Measurements from ENCODE around the gene BIK. TPM values are rescaled to one million over a fixed set of nuclear protein-coding genes. Genes with fewer than 3 reads are reported as not detected.
"Not testable (repeated sequence)": the region's sequence is repeated elsewhere in the genome, so short reads cannot be mapped to it uniquely, and the experiment has no call there.

BIK gene
- total RNA-seq, 1 donor from 2014 or later: 5.4 TPM

DNA sequence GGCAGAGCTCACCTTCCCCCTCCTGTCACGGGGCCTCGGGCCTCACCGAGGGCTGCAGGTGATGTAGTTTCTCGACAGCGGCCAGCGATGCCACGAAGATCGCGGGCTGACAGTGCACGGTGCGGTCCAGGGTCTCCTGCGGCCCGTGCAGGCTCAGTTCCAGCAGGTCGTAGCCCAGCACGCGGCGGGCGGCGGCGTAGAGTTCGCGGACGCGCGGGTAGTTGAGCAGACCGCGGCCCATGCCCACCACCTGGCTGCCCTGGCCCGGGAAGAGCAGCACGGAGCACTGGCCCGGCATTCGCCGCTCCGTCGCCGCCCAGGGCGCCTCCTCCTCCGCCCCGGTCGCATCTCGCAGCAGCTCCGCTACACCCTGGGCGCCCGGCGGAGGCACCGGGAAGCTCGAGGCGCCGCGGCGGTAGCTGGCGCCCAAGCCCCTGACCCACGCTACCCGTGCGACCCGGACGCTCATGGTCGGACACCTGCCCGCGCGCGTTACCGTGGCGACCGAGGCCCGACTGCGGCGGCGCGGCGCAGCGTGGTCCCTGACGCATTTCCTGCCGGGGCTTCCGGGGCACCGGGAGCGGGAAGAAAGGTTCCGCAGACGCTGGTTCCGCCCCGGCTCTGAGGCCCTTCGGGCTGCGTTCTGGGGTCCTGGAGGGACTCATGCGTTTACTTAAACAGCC lies 32.5 kb downstream of the BIK start, which contains the start of gene MCAT:
Gene MCAT, minus strand, starts transcription at position 519 of the 683 bp plus-strand sequence. Its CDS starts 50 bp downstream, at position 469.
- Mint-ChIP-seq H3K9me3 (no peaks in the 10 kb centered on the region), H3K4me3 (peak within 1 kb of the TSS; percentile 91), H3K27ac (peak within 1 kb of the TSS; percentile 86), H3K27me3 (peaks cover 2% of the 10 kb centered on the region), H3K36me3 (peaks cover 10% of the 10 kb centered on the region), H3K4me1 (ENCODE audit: unreplicated experiment) (peaks cover 14% of the 10 kb centered on the region)
- TF ChIP-seq, protein P1, sequence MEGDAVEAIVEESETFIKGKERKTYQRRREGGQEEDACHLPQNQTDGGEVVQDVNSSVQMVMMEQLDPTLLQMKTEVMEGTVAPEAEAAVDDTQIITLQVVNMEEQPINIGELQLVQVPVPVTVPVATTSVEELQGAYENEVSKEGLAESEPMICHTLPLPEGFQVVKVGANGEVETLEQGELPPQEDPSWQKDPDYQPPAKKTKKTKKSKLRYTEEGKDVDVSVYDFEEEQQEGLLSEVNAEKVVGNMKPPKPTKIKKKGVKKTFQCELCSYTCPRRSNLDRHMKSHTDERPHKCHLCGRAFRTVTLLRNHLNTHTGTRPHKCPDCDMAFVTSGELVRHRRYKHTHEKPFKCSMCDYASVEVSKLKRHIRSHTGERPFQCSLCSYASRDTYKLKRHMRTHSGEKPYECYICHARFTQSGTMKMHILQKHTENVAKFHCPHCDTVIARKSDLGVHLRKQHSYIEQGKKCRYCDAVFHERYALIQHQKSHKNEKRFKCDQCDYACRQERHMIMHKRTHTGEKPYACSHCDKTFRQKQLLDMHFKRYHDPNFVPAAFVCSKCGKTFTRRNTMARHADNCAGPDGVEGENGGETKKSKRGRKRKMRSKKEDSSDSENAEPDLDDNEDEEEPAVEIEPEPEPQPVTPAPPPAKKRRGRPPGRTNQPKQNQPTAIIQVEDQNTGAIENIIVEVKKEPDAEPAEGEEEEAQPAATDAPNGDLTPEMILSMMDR (conservative IDR thresholded peaks at IDR 0.05): no peak
- peak; percentile 83 for DNase-seq (ENCODE audit: extremely low spot score, unreplicated experiment)

DNA sequence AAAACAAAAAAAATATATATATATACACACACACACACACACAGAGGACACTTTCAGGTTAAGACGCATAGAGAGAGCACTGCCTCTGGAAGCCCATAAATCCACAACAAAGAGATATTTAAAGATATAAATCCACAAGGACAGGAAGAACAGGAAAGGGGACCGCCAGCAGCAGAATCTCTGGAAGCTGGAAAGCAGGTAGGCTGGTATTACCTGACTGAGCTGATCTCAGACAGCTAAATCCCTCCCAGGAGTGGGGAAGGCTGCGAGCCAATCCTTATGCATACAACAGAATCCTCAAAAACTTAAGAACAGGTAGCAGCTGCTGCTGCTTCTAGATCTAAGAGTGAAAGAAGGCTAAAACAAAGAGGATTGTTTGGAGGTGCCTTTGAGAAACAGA lies 34.4 kb downstream of the BIK start:
- H3K4me3 Mint-ChIP-seq: peak overlapping the region; percentile 82
- peaks cover 2% of the 10 kb centered on the region for H3K27me3 Mint-ChIP-seq
- no peaks in the 10 kb centered on the region for H3K9me3 Mint-ChIP-seq
- TF ChIP-seq, protein P1 (conservative IDR thresholded peaks at IDR 0.05): no peak
- peaks cover 14% of the 10 kb centered on the region for H3K4me1 Mint-ChIP-seq (ENCODE audit: unreplicated experiment)
- DNase-seq (ENCODE audit: extremely low spot score, unreplicated experiment): no peak
- peaks cover 7% of the 10 kb centered on the region for H3K36me3 Mint-ChIP-seq
- H3K27ac Mint-ChIP-seq: peak overlapping the region; percentile 84

DNA sequence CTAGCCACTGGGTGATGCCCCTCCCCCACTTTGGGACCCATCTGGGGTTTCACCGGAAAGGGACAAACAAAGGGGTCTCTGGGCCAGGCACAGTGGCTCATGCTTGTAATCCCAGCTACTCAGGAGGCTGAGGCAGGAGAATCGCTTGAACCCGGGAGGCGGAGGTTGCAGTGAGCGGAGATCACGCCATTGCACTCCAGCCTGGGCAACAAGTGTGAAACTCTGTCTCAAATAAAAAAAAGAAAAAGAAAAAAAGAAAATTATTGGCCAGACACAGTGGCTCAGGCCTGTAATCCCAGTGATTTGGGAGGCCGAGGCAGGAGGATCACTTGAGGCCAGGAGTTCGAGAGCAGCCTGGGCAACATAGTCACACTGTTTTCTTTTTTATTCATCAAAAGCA lies 34.8 kb downstream of the BIK start:
- not testable (repeated sequence) for H3K27me3 Mint-ChIP-seq; H3K4me3 Mint-ChIP-seq; H3K36me3 Mint-ChIP-seq; DNase-seq (ENCODE audit: extremely low spot score, unreplicated experiment); H3K9me3 Mint-ChIP-seq
- Mint-ChIP-seq H3K4me1 (ENCODE audit: unreplicated experiment) (peaks cover 14% of the 10 kb centered on the region), H3K27ac (peak overlapping the region; percentile 84)

DNA sequence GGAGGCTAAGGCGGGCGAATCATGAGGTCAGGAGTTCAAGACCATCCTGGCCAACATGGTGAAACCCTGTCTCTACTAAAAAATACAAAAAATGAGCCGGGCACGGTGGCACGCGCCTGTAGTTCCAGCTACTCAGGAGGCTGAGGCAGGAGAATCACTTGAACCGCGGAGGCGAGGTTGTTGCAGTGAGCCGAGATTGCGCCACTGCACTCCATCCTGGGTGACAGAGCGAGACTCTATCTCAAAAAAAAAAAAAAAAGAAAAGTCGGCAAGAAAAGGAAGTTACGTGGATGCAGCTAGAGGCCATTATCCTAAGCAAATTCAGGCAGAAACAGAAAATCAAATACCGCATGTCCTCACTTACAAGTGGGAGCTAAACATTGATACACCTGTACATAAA lies 35.8 kb downstream of the BIK start:
- H3K27me3 Mint-ChIP-seq, H3K36me3 Mint-ChIP-seq, H3K4me3 Mint-ChIP-seq: not testable (repeated sequence)

DNA sequence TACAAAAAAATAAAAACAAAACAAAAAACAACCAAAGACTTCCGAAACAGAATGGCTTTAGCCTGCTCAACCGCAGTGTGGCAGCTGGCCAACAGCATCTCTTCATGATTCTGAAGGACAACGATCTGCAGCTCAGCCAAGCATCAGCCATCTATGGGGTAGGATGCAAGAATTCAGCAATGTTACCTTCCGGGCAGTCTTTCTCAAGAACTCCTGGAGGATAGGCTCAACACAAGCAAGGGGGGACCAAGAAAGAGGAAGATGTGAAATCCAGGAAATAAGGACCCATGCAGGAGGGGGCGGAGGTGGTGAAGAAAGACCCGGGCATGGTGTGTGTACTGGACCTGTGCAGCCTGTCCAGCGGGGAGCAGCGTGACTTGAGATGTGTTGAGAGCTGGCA lies 37.3 kb downstream of the BIK start:
- peaks cover 15% of the 10 kb centered on the region for H3K4me1 Mint-ChIP-seq (ENCODE audit: unreplicated experiment)
- TF ChIP-seq, protein P1 (conservative IDR thresholded peaks at IDR 0.05): no peak
- no peaks in the 10 kb centered on the region for H3K36me3 Mint-ChIP-seq
- peaks cover 6% of the 10 kb centered on the region for H3K27me3 Mint-ChIP-seq
- H3K4me3 Mint-ChIP-seq: peak overlapping the region; percentile 22
- no peak for DNase-seq (ENCODE audit: extremely low spot score, unreplicated experiment)
- no peaks in the 10 kb centered on the region for H3K9me3 Mint-ChIP-seq
- no peak overlapping the region for H3K27ac Mint-ChIP-seq

More for the DNA sequence above, 35.8 kb downstream of the BIK start:
- peaks cover 15% of the 10 kb centered on the region for H3K4me1 Mint-ChIP-seq (ENCODE audit: unreplicated experiment)
- not testable (repeated sequence) for DNase-seq (ENCODE audit: extremely low spot score, unreplicated experiment); H3K9me3 Mint-ChIP-seq; H3K27ac Mint-ChIP-seq

DNA sequence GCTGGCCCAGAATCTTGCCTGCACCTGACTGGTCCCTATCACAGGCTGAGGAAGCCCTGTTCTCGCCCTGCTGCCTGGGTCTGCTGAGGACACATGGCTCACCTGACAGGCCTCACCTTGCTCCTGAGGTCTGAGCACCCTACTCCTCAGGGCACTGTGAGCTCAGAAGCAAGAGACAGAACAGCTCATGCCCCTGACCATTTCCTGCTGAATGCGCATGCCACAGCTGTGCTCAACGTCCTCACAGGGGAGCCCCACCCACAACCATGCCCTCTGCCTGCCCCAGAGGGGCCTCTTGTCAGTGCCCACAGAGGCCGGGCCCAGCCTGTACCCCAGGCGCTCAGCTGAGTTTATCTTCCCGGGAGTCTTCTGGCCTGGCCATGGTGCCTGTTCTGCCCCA lies 38.0 kb downstream of the BIK start:
- Mint-ChIP-seq H3K9me3 (no peaks in the 10 kb centered on the region), H3K4me1 (ENCODE audit: unreplicated experiment) (peaks cover 15% of the 10 kb centered on the region), H3K27me3 (peaks cover 6% of the 10 kb centered on the region), H3K4me3 (no peak overlapping the region), H3K27ac (no peak overlapping the region), H3K36me3 (no peaks in the 10 kb centered on the region)
- DNase-seq (ENCODE audit: extremely low spot score, unreplicated experiment): no peak
- TF ChIP-seq, protein P1 (conservative IDR thresholded peaks at IDR 0.05): no peak
